Stimulated activated CD8-positive, alpha-beta memory T cell treated with anti-CD3 and anti-CD28 coated beads, Interleukin-15, amount 100 ng/mL, for 4 hours (primary cell): ENCODE data around the gene TRPV5.

Experiments
- DNase-seq, 2 donors: peaks; one replicate each; pipeline ENCODE4 v3.0.0-alpha.2; 2020; ENCODE audit warnings: low read depth in 2 of 2

The TRPV5 gene

DNA sequence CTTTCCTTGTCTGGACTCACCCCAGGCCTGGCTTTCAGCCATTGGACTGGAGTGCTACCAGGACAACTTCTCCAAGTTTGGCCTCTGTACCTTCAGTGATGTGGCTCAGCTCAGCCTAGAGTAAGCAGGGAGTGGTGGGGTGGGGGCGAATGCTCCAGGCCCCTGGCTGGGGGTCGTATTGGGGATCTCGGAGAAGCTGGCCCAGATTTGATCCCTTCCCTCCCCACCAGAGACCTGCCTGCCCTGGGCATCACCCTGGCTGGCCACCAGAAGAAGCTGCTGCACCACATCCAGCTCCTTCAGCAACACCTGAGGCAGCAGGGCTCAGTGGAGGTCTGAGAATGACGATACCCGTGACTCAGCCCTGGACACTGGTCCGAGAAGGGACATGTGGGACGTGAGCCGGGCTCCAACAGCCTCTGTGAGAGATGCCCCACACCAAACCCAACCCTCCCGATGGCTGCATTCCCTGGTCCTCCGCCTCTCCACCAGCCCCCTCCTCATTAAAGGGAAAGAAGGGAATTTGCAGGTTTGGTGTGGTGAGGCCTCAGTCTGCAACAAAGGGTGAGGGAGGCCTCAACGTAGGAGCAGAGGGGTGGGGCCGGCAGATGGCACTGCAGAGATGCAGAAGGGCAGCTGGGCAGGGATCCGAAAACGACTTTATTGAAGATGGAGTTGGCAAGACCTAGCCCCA, 62.8 kb downstream of the TRPV5 start:
- DNase-seq = no peak

DNA sequence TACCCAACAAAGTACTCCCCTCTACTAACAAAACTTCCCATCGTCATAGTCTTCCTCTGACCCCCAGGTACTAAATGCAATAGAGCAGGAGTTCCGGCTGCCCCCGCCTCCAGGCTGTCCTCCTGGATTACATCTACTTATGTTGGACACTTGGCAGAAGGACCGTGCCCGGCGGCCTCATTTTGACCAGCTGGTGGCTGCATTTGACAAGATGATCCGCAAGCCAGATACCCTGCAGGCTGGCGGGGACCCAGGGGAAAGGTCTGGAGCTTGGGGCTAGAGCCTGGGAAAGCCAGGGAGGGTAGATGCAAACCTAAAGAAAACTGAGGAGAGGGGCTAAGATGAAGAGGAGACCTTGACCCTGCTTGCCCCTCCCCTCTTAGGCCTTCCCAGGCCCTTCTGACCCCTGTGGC, 63.4 kb downstream of the TRPV5 start:
- DNase-seq = no peak

GRCh38 chr7:142869434-142869833, 64.1 kb downstream of the TRPV5 start:
- no peak for DNase-seq

DNA sequence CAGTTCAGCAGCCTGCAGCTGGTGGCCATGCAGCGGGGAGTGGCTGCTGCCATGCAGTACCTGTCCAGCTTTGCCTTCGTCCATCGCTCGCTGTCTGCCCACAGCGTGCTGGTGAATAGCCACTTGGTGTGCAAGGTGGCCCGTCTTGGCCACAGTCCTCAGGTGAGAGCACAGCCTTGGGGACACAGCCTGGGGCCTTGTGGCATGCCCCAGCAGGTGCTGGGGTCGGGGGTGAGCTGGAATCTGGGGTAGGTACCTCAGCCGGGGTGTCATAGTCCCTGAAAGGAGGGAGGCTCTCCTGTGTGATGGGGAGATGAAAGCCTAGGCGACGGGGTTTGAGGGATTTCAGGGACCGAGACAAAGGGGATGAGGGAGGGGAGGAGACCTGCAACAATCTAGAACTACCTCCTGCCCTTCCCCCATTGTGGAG, 64.5 kb downstream of the TRPV5 start:
- DNase-seq = no peak

GRCh38 chr7:142868188-142868985, 65.2 kb downstream of the TRPV5 start:
- no peak for DNase-seq

- no peak for DNase-seq
Observed at GRCh38 chr7:142867398-142868187, 66.0 kb downstream of the TRPV5 start.

DNA sequence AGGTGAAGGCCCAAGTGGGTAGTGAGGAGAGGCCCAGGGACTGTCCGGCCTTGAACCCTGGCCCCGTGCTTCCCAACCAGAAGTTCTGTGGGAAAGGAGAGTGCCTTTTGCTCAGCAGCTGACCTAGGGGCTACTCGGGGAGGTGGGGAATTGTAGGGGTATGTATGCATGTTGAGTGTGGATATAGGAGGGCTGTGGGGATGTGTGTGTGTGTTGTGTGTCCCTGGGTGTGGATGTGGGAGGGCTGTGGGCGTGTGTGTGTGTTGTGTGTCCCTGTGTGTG, 66.5 kb downstream of the TRPV5 start:
- no peak for DNase-seq

DNA sequence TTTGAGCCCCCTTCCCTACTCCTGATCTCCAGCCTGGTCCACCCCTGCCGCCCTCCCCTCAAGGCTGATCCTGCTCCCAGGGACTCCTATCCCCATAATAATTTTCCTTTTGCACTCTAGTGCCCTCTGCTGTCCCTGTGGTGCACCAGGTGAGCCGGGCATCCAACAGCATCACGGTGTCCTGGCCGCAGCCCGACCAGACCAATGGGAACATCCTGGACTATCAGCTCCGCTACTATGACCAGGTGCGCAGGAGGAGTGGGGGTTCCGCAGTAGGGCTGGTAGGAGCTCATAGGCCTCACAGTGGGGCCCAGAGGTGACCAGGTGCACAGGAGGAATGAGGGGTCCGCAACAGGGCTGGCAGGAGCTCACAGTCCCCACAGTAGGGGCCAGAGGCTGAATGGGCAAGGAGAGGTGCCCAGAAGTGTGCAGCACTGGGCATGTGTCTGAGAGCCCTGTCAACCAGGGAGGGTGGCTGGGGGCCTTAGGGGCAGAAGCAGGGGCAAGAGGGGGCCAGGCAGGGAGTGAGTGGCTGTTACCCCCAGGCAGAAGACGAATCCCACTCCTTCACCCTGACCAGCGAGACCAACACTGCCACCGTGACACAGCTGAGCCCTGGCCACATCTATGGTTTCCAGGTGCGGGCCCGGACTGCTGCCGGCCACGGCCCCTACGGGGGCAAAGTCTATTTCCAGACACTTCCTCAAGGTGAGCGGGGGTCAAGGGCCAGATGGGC, 67.0 kb downstream of the TRPV5 start:
- no peak for DNase-seq

DNA sequence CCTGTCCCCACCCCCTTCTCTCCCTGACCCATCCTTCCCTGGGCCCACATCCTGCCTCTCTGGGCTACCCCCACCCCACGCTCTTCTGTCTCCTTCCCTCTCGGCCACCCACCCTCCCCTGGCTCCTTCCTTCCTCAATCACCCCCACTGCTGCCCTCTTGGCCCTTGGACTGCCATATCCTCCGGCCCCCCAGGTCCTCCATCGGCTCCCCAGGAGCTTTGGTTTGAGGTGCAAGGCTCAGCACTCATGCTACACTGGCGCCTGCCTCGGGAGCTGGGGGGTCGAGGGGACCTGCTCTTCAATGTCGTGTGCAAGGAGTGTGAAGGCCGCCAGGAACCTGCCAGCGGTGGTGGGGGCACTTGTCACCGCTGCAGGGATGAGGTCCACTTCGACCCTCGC, 67.8 kb downstream of the TRPV5 start:
- no peak for DNase-seq

GRCh38 chr7:142864980-142865747, 68.4 kb downstream of the TRPV5 start:
- DNase-seq = no peak

- DNase-seq = no peak
Observed at GRCh38 chr7:142863891-142864685, 69.5 kb downstream of the TRPV5 start.

- DNase-seq = no peak
Observed at GRCh38 chr7:142862786-142863400, 70.7 kb downstream of the TRPV5 start.

DNA sequence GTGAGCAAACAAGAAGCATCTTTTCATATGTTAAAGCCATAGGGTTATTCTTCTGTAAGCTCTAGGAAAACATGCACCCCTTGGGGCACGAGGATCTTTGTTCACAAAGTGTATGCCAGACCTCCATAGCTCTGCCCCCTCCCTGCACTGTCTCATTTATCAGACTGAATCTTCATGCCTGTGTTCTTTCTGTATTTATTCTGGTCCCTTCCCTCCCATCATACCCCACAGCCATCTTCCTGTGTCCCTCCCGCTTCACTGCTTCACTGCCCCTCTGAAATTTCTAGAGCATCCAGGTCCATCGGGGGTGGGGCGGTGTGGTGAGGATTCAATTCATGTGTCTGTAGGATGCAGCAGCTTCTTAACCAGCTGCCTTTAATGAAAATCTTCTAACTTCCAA, 71.2 kb downstream of the TRPV5 start:
- no peak for DNase-seq

DNA sequence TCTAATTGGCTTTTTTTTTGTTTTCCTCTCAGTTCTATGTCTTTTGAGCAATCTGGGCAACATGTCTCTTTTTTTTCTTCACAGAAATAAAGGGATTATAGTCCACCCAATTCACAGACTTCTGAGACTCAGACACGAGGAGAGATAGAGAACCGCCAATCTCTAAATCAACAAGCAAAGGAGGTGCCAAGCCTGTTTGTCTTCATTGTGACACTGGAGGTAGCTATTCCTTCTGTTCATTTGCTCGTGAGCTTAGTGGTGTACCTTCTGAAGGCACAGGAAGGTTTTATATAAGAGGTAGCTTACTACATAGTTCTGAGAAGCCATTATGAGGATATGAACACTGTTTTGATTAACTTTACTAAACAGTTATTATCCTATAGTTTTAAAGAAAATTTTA, 72.6 kb downstream of the TRPV5 start:
- DNase-seq = no peak

DNA sequence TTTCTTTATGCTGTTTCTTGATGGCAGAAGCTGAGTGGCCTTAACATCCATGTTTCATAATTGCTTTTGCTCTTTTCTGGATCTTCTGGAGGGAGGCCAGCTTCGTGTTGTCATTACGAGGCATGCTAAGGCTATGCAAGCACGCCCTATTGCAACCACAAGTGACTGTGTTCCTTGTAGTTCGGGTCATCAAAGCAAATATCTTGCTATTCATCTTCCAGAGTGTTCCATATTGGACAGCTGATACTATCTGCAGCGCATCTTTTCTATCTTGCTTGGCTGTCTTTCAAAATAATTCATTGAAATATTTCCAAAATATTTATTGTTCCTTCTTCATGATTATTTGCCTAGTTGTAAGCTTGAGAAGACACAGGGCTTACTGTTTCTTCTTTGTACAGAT, 73.7 kb downstream of the TRPV5 start:
- no peak for DNase-seq

DNA sequence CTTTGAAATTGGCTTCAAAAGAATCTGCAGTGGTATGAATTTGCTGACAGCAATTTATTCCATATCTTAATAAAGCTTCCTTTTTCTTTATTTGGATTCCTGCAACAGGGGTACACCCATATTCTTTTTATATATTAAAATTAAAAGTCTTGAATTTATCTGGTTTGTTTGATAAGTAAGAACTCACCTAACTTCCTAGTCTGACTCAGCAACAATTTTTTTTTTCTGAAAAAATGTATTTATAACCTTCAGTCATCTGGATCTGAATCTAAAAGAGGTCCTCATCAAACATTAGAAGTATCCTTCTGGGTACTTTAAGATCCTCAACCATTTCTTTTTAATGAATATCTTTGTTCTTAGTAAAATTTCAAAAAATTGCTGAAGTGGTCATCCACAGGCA, 74.1 kb downstream of the TRPV5 start:
- no peak for DNase-seq
